ENCODE measurements around the gene CBLC. TPM values are rescaled to one million over a fixed set of nuclear protein-coding genes. Genes with fewer than 3 reads are reported as not detected.
A peak's percentile ranks its signal among the peaks of the same experiment; 100 is the strongest.

The CBLC gene
- total RNA-seq, 1 experiment from 2014 or later = 15.9 TPM

GRCh38 chr19:44749994-44750393 is 27.7 kb upstream of the CBLC start:
- Histone ChIP-seq H3K23me2 (ENCODE audit: insufficient read length, low read depth, low read length, poor library complexity, severe bottlenecking) (peaks cover 15% of the 10 kb centered on the region), H3K79me1 (ENCODE audit: insufficient read depth, low read depth, low read length, poor library complexity, severe bottlenecking) (no peaks in the 10 kb centered on the region), H3K9me3 (ENCODE audit: control insufficient read depth, low read depth, low read length) (no peaks in the 10 kb centered on the region), H4K5ac (ENCODE audit: insufficient read length, low read depth, low read length) (no peak overlapping the region), H2AFZ (ENCODE audit: low read length) (no peak overlapping the region), H4K91ac (ENCODE audit: insufficient read length, low read depth, low read length) (no peak overlapping the region), H3K23ac (ENCODE audit: insufficient read length, low read depth, low read length) (no peak overlapping the region), H4K8ac (replicated peaks; ENCODE audit: insufficient read length, low read depth, low read length) (no peak overlapping the region), H2BK5ac (ENCODE audit: insufficient read length, low read length) (no peak overlapping the region), H3K27me3 (ENCODE audit: insufficient read depth, low read length) (peaks cover 46% of the 10 kb centered on the region), H2BK15ac (ENCODE audit: low read depth, low read length) (no peak overlapping the region), H2BK12ac (ENCODE audit: insufficient read length, low read depth, low read length) (no peak overlapping the region), H3K56ac (ENCODE audit: insufficient read length, low read depth, low read length) (no peak overlapping the region), H4K20me1 (ENCODE audit: control insufficient read depth, insufficient read depth, insufficient read length) (no peaks in the 10 kb centered on the region), H3K14ac (ENCODE audit: insufficient read depth, low read length) (no peak overlapping the region), H3K9ac (ENCODE audit: extremely low read depth, insufficient read length, low read length) (no peak overlapping the region), H2BK120ac (ENCODE audit: low read depth, low read length, poor library complexity, severe bottlenecking) (no peak overlapping the region), H3K4me1 (ENCODE audit: insufficient read depth, low read length) (no peaks in the 10 kb centered on the region), H3K18ac (ENCODE audit: insufficient read length, low read depth, low read length) (no peak overlapping the region), H3K27ac (ENCODE audit: insufficient read length, low read depth, low read length) (no peak overlapping the region), H3K4ac (ENCODE audit: low read depth, low read length) (no peak overlapping the region), H3K4me2 (ENCODE audit: insufficient read depth, insufficient read length, low read length) (no peak overlapping the region), H2BK20ac (ENCODE audit: low read depth, low read length, poor library complexity, severe bottlenecking) (no peak overlapping the region), H3K79me2 (ENCODE audit: insufficient read depth, low read length) (no peaks in the 10 kb centered on the region), H2AK5ac (ENCODE audit: insufficient read length, low read length) (no peak overlapping the region), H3T11ph (ENCODE audit: low read length) (no peak overlapping the region)
- DNase-seq = no peak
- H3K4me3 Mint-ChIP-seq = peak overlapping the region in 1 of 2 experiments; percentile 79; a peak in 1 of 5 replicates
- H3K36me3 Mint-ChIP-seq (ENCODE audit: insufficient read depth in 1 of 3, low read depth in 3 of 3) = no peaks in the 10 kb centered on the region; a peak in 1 of 7 replicates
- no peak overlapping the region for H3K27ac Mint-ChIP-seq
- no peaks in the 10 kb centered on the region; a peak in 2 of 5 replicates for H3K9me3 Mint-ChIP-seq
- no CpG with 5 or more reads among the region's 10 CpGs for WGBS (ENCODE audit: extremely low coverage, insufficient read length, low lambda C conversion rate)
- peaks cover 14 to 33% of the 10 kb centered on the region in 2 experiments for H3K4me1 Mint-ChIP-seq
- H3K27me3 Mint-ChIP-seq (ENCODE audit: low read depth) = peaks cover 94% of the 10 kb centered on the region
- TF ChIP-seq CTCF (conservative IDR thresholded peaks at IDR 0.05) = no peak
